IPS-11a (cell line): Measurements from ENCODE around the gene FAM131A.

Experiments
- H3K4me3 ChIP-seq: one replicate; pipeline ENCODE4 v1.5.1; 2013; ENCODE audit warnings: low read depth, low read length, control low read depth

Gene FAM131A

DNA sequence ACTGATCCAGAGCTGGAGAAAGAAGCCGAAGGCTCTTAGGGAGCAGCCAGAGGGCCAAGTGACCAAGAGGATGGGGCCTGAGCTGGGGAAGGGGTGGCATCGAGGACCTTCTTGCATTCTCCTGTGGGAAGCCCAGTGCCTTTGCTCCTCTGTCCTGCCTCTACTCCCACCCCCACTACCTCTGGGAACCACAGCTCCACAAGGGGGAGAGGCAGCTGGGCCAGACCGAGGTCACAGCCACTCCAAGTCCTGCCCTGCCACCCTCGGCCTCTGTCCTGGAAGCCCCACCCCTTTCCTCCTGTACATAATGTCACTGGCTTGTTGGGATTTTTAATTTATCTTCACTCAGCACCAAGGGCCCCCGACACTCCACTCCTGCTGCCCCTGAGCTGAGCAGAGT is 52.0 kb downstream of the FAM131A start:
- H3K4me3 ChIP-seq, result no peak overlapping the region

DNA sequence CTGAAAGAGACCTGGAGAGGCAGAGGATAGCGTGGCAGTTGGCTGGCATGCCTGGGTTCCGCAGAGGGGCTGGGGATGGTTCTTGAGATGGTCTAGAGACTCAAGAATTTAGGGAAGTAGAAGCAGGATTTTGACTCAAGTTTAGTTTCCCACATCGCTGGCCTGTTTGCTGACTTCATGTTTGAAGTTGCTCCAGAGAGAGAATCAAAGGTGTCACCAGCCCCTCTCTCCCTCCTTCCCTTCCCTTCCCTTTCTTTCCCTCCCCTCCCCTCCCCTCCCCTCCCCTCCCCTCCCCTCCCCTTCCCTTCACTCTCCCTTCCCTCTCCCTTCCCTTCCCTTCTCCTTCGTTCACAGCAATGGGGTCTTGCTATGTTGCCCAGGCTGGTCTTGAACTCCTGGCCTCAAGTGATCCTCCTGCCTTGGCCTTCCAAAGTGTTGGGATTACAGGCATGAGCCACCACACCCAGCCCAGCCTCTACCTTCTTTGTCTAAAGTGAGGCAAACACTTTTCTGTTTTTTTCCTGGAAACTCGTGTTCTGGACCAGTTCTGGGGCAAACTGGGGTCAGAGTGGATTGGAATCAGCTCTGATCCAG is 52.6 kb downstream of the FAM131A start:
- no peak overlapping the region for H3K4me3 ChIP-seq

DNA sequence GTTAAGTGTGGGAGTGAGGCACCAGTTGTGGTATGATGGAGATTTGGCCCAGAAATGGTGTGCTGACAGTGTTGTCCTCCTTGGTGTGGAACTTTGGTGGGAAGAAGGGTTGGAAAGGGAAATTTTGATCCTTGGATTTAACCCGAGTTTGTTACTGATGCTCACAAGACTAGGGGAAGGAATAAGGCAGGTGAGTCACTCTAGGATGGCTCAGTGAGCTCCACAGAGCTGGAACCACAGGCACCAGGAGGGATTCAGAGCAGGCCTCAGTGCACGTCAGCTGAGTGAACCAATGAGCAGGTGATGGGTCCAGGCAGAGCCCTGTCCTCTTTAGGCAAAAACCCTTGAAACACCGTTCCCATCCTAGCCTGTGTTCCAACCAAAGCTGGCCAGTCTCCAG is 53.9 kb downstream of the FAM131A start:
- no peak overlapping the region for H3K4me3 ChIP-seq

DNA sequence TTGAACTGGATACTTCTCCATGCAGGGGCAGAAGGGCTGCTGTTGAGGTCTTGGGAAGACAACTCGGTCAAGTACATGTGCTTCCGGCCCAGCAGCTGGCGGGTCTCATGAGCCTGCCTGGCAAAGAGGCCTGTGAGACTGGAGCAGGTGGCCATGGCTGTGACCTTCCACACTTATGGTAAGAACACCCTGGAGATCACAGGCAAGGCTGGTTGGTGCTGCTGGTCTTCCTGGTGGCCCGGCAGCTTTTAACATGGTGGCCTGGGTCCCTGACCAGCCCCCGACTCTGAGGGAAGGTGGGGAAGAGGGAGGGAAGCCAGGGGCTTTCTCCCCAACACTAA is 57.9 kb downstream of the FAM131A start:
- no peak overlapping the region for H3K4me3 ChIP-seq
